Cortex of kidney (tissue), 1 donor: ENCODE data around the gene PIK3R6.

Experiments
- DNase-seq: peaks from one replicate; lab custom pipeline; 2025; lab: John Stamatoyannopoulos, UW

Gene PIK3R6

DNA sequence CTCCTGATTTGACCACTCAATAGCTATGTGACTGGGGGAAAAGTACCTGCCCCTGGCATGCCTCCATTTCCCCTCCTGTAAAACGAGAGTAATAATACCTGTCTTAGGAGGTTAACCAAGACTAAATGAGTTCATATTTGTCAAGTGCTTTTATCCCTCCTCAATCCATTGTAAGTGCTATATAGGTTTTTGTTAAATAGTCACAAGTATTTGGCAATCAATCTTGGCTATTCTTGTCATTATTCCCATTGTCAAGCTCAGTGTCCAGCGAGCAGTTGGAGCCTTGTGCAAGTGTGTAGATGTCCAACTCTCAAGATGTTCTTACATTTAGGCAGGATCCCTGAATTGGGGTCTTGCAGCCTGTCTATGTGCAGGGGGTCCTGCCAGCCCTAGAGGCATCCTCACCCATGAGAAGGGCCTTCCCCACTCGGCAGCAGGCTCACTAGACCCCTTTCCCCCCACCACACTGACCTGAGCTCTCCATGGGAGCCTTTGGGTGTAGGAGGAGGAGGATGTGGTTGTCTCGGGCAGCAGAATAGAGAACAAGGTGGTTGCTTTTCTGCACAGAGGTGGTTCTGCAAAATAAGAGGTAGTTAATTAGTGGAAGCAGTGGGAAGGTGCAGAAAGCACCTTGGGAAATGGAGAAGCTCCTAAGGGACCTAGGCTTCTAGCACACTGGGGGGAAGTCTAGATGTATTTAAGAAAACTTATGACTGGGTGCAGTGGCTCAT is 18.0 kb downstream of the PIK3R6 start:
- no peak for DNase-seq

GRCh38 chr17:8847891-8848290 is 19.6 kb downstream of the PIK3R6 start:
- DNase-seq, result no peak

DNA sequence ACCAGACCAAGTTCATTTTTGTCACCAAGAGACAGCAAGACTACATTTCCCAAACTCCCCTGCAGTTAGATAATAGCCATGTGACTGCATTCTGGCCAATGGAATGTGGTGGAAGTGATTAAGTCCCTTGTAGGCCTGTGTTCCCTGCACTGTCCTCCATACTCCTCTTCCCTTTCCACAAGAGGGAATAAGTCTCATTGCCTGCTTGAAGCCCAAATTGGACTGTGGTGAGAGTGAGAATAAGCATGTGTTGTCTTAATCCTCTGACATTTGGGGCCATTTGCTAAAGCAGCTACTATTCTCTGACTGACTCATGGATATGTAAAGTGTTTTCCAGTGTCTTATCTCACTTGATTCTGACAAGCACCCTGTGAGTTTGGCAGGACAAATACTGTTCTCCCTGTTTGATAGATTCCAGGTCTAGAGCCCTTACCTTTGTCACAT is 20.7 kb downstream of the PIK3R6 start:
- DNase-seq, result no peak

- DNase-seq, result no peak
These were observed 22.9 kb downstream of the PIK3R6 start for GRCh38 chr17:8844229-8845218.

GRCh38 chr17:8843344-8843743 is 24.1 kb downstream of the PIK3R6 start:
- no peak for DNase-seq

DNA sequence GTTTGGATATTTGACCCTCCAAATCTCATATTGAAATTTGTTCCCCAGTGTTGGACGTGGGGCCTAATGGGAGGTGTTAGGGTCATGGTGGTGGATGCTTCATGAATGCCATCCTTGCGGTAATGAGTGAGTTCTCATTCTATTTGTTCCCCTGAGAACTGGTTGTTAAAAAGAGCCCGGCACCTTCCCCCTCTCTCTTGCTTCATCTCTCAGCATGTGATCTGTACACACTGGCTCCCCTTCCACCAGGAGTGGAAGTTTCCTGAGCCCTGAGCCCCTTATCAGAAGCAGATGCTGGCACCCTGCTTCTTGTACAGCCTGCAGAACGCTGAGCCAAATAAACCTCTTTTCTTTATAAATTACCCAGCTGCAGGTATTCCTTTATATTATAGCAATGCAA is 25.6 kb downstream of the PIK3R6 start:
- DNase-seq, result no peak

- no peak for DNase-seq
These were observed 28.0 kb downstream of the PIK3R6 start for GRCh38 chr17:8839410-8839935.

GRCh38 chr17:8838551-8839095 is 28.9 kb downstream of the PIK3R6 start:
- DNase-seq, result no peak

DNA sequence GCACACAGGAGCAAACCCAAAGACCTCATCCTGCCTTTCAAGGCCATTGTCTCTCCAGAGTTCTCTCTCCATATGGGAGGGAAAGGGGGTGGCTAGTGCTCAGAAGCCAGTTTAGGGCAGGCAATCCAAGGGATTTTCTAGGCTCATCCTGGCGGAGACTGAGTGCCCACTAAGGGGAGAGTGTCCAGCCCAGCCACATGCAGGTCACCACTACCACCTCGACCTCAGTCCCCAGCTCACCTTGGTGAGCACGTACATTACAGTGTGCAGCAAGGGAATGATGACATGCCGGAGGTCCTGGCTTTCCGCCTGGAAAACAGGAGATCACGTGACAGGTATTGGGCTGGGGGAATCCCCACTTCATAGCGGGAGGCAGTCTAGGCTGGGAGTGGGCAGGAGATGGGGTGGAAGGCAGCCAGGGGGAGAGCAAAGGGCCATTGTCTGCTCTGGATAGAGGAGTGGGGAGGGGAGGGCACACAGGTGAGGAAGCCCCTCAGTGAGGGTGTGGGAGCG is 29.9 kb downstream of the PIK3R6 start:
- no peak for DNase-seq

GRCh38 chr17:8836821-8837562 is 30.5 kb downstream of the PIK3R6 start:
- no peak for DNase-seq

GRCh38 chr17:8835631-8836364 is 31.7 kb downstream of the PIK3R6 start:
- no peak for DNase-seq

DNA sequence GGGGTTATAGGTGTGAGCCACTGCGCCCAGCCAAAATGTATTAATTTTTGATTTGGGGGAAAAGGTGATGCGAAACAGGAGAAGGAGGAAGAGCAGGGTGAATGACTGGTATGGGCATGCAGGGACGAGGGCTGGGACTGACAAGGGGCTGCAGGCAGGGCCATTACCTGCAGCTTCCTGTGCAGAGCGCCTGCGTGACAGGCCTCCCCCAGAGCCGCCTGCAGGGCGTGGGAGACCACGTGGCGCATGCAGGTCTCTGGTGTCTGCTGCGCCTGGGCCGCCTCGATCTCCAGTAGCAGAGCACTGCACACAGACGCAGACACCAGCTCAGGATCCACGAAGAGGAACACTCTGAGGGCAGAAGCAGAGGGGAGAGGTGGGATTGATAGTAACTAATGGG is 32.4 kb downstream of the PIK3R6 start:
- no peak for DNase-seq

DNA sequence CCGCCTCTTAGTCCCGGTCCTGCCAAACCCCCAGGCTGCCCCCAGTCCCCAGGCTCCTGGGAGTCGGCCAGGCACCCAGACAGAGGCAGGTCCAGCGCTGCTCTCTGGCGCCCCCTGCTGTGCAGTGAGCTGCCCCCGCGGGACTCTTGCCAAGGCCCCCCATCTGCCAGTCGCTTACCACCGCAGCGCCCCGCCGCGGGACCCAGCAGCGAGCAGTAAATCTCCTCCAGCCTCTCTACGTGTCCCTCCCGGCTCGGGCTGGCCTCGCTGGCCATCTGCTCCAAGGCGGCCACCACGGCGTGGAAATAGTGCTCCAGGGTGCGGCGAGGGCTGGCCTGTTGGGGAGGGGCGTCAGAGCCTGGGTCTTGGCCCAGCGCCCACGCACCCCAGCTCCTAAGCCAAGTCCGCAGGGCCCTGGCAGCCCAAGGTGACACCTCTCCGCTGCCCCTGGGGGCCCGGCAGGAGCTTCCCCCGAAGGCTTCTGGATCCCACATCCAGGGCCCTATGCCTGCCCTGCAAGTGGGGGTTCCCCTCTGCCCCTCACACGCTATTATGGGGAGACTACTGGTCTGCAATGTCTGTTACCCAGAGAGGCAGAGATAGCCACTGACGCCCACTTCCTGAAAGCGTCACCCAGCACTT is 34.6 kb downstream of the PIK3R6 start:
- DNase-seq, result no peak

GRCh38 chr17:8831234-8831849 is 36.1 kb downstream of the PIK3R6 start:
- no peak for DNase-seq

- DNase-seq, result no peak
These were observed 37.3 kb downstream of the PIK3R6 start for GRCh38 chr17:8830141-8830540.

DNA sequence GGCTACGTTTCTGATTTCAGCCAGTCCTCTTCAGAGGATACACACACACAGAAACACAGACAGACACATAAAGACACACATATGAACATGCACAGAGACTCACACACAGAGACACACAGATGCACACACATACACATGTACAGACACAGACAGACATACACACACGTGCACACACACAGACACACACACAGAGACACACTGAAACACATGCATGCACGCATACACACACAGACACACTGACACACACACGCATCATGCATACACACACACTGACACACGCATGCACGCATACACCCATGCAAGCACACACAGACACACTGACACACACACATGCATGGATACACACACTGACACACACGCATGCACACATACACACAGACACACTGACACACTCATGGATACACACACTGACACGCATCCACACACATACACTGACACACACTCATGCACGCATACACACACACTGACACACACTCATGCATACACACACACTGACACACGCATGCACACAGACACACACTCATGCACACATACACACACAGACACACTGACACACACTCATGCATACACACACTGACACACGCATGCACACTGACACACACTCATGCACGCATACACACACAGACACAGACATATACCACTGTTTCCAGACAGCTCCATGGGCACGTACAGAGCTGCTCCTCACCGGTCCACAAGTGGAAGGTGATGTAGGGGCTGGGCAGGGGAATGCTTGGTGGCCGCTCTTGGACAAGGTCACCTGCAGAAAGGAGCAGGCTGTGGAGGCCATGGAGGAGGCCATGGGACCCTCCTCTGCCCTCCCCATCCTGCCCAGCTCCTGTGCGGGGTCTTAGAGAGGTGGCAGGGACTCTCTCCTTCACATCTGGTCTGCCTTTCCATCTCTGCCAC is 38.2 kb downstream of the PIK3R6 start:
- DNase-seq, result no peak

GRCh38 chr17:8828517-8828875 is 39.0 kb downstream of the PIK3R6 start:
- DNase-seq, result no peak

DNA sequence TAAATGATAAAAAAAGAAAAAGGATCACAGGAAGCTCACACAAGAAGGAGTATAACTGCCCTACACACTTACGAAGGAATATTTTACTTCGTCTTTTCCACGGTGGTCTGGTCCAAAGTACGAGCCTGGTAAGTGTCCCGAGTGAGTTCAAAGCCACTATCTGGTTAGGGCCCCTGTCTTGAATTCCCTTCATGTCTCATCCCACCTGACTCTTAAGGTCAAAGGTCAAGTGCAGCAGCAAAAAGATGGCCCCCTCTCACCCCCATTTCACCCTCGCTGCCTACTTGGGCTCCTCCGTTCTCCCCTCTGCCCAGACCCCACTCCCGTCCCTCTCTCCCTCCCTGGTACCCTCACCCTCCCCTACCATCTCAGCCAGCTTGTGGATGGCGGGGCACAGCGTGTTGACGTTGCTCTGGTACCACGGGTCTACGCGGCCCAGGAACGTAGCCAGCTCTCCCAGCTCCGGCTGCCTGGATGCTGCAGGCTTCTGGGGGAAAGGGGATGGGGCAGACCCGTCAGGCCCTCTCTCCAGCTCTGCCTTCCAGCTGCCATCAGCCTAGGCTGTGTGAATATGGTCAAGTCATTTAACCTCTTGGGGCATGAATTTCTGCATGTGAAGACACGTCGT is 40.6 kb downstream of the PIK3R6 start:
- no peak for DNase-seq
